ENCODE data around the gene MBL2.

Gene MBL2

DNA sequence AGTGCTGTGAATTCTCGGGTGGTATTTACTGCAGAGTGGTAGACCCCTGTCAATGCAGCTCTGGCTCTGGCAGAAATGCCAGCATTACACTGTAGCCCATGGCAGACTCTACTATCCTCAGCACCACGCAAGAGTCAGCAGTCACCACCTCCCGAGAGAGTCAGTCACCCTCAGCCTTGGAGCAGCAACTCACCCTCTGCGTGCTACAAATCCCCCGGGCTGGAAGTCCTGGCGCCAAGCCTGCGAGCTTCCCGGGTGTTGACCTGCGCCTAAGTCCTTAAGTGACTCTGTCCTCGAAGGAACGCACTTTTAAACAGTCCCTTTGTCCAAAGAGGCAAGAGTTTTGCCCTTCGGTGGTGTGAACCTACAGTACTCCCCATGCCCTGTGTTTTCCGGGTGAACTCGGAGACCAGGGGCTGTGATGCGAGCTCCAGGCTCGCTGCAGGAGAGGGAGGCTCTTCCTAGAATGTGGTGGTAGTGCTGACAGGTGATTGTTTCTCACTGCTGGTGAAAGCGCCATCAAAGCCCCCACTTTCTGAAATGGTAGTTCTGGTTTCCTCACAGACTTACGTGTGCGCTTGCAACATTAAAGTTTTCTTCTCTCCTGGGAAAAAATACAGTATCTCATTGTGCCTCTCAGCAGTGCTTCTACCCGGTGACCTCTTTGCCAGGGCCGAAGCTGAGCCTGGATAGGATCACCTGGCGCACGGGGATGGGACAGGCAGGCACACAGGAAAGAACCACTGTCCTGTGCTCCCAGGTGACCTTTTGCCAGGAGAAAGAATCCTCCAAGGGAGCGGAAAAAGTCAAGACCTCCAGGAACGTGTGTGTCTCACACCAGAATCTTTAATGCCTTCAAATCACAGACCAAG lies 33.1 kb upstream of the MBL2 start:
- TF ChIP-seq, protein P1, sequence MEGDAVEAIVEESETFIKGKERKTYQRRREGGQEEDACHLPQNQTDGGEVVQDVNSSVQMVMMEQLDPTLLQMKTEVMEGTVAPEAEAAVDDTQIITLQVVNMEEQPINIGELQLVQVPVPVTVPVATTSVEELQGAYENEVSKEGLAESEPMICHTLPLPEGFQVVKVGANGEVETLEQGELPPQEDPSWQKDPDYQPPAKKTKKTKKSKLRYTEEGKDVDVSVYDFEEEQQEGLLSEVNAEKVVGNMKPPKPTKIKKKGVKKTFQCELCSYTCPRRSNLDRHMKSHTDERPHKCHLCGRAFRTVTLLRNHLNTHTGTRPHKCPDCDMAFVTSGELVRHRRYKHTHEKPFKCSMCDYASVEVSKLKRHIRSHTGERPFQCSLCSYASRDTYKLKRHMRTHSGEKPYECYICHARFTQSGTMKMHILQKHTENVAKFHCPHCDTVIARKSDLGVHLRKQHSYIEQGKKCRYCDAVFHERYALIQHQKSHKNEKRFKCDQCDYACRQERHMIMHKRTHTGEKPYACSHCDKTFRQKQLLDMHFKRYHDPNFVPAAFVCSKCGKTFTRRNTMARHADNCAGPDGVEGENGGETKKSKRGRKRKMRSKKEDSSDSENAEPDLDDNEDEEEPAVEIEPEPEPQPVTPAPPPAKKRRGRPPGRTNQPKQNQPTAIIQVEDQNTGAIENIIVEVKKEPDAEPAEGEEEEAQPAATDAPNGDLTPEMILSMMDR (IDR thresholded peaks at IDR 0.05; ENCODE audit: insufficient read depth, missing control alignments), result no peak
- DNase-seq (ENCODE audit: insufficient read length, low spot score) (no peak), FAIRE-seq (no peak)

DNA sequence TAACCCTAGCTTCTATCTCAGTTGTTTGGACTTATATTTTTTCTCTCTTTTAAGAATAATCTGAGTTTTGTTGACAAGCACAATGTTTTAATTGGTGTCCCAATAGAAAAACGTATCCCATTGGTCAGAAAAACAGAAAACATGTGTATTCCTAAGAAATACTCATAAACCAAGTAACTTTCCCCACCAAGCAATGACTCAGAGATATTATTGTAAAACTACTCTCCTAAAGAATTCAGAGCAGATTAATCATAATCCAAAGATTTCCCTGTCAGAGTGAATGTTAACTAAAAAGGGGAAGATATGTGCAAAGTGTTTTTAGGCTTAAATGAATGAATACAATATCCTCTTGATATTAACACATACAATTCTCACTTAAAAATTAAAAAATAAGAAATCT lies 29.4 kb upstream of the MBL2 start:
- no peak for FAIRE-seq
- TF ChIP-seq, protein P1 (IDR thresholded peaks at IDR 0.05; ENCODE audit: insufficient read depth, missing control alignments), result no peak

DNA sequence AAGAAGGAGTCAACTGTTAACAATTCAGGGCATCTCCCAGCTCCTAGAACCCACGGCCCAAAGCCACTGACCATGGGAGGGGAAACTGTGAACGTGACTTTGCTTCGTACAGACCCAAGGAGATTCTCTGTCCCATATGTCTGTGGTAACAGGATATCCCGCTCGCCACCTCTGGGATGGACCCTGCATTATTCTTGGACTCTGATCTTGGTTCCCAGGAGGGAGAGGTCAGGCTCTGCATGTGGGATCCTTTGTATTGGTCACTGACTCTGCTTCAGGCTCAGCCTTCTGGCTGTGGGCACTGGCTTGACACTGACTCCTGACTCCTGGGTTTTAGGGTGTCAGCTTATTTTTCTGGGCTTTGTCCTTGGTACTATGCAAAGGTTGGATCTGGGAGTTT lies 13.5 kb upstream of the MBL2 start:
- FAIRE-seq, result no peak
- DNase-seq (ENCODE audit: insufficient read length, low spot score), result no peak
- TF ChIP-seq, protein P1 (IDR thresholded peaks at IDR 0.05; ENCODE audit: insufficient read depth, missing control alignments), result no peak

More for the DNA sequence above, 29.4 kb upstream of the MBL2 start:
- DNase-seq (ENCODE audit: insufficient read length, low spot score), result no peak

DNA sequence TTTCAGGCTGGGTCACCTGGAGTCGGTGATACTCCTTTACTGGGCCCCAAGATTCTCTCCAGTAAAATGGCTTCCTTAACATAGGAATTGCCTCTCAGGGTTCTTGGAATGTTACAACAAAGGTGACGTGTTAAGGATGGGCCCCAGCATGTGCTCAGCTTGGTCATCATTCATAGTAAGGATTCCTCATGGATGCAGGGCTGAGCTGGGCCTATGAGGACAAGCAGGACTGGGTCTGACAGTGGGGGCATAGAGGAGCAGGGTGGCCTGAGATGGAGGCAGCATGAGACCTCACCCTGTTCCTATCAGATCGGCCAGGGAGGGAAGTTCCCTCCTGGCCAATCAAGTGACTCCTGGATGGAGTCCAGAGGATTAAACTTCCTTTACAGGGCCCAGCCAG lies 12.8 kb upstream of the MBL2 start:
- no peak for DNase-seq (ENCODE audit: insufficient read length, low spot score)
- TF ChIP-seq, protein P1 (IDR thresholded peaks at IDR 0.05; ENCODE audit: insufficient read depth, missing control alignments), result no peak
- no peak for FAIRE-seq

DNA sequence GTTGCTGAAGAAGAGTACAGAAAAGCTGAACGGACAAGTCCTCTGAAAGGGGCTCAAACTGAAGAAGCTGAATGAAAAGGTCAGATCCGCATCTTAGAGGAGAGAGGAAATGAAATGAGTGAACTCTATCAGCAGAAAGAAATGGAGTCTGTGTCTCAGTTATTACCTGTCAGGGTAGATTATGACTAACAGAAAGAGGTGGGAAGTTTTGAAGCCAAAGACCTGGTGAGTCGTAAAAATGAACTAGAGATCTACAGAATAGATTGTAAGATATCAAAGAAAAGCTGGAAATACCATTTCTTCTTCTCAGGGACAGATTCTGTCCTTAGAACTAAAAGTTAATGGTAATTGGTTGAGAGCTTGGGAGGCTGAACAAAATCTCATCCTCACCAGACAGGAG lies 11.1 kb upstream of the MBL2 start:
- FAIRE-seq (no peak), DNase-seq (ENCODE audit: insufficient read length, low spot score) (no peak)
- TF ChIP-seq, protein P1 (IDR thresholded peaks at IDR 0.05; ENCODE audit: insufficient read depth, missing control alignments), result no peak

DNA sequence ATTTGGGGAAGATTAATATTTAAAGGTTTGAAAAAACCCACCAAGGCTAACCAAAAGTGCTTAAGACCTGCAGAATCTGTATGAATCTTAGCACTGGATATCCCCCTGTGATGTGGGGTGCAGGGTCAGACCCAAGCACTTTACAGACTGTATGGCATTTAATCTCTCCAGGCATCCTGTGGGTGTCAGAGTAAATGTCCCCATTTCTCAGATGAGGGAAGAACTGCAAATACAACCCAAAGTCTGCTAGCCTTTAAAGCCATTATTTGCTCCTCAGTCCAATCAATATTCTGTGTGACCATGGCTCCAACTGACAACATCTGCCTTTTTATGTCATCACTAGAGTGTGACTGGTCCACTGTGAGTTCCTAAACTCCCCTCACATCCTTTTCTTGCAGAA lies 10.0 kb upstream of the MBL2 start:
- TF ChIP-seq, protein P1 (IDR thresholded peaks at IDR 0.05; ENCODE audit: insufficient read depth, missing control alignments), result no peak
- DNase-seq (ENCODE audit: insufficient read length, low spot score) (no peak), FAIRE-seq (no peak)

All from D721Med (cell line).